Measurements from ENCODE around the gene FOXC2.

GRCh38 chr16:86562356-86562755, 4.3 kb upstream of the FOXC2 start:
- TF ChIP-seq EZH2phosphoT487 (IDR thresholded peaks at IDR 0.05; ENCODE audit: insufficient read depth, low read depth) (no peak), EZH2 (IDR thresholded peaks at IDR 0.05; ENCODE audit: insufficient read depth, poor library complexity, severe bottlenecking) (no peak)

Measured in GM23248 (cell line).